Tibial artery (tissue), 4 donors: ENCODE data around the gene ERGIC1.

Experiments
- DNase-seq, 2 donors: peaks; one replicate each; pipeline ENCODE4 v3.0.0-alpha.2; 2019
- H3K27ac ChIP-seq, 2 donors: fragments of 200-600 bp; sonication (generic) in 1 of 2; 1 replicate in 1 of 2; 2 replicates in 1 of 2; pipeline ENCODE4 v1.5.1; 2018 to 2019; ENCODE audit warnings: mild to moderate bottlenecking in 1 of 2
- H3K27me3 ChIP-seq, 2 donors: fragments of 200-600 bp; sonication (generic) in 1 of 2; one replicate each; pipeline versions ENCODE4 v1.5.1 to v1.6.0; 2016 to 2019
- H3K36me3 ChIP-seq, 3 donors: fragments of 200-600 bp; sonication (generic) in 2 of 3; one replicate each; pipeline ENCODE4 v1.5.1; 2016 to 2019; ENCODE audit warnings: mild to moderate bottlenecking in 2 of 3
- H3K4me1 ChIP-seq, 4 donors: fragments of 200-600 bp; sonication (generic) in 2 of 4; 1 replicate in 3 of 4; 2 replicates in 1 of 4; pipeline ENCODE4 v1.5.1; 2016 to 2019
- H3K4me3 ChIP-seq, 2 donors: fragments of 200-600 bp; sonication (generic) in 1 of 2; 1 replicate in 1 of 2; 2 replicates in 1 of 2; pipeline ENCODE4 v1.5.1; 2018 to 2019; ENCODE audit warnings: mild to moderate bottlenecking in 2 of 2
- H3K9me3 ChIP-seq, 3 donors: fragments of 200-600 bp; sonication (generic) in 1 of 3; one replicate each; pipeline ENCODE4 v1.5.1; 2016 to 2019
- CTCF ChIP-seq, 2 experiments: fragments of 200-600 bp in 1 of 2; fragments of 450-650 bp in 1 of 2; IDR thresholded peaks; one replicate each; pipeline ENCODE4 v1.5.1; 2017 to 2019; ENCODE audit warnings: antibody characterized with exemption in 2 of 2, mild to moderate bottlenecking in 1 of 2, moderate library complexity in 1 of 2
- intact Hi-C: fragments of 100-400 bp; cut with DNase I; formaldehyde crosslinking; loops from one replicate; pipeline ENCODE4 v1.15.0; 2023; ENCODE audit warnings: low total_unique reads

Gene ERGIC1

GRCh38 chr5:172886476-172886875 lies 52.4 kb downstream of the ERGIC1 start:
- no peak for DNase-seq
- peaks cover 0 to 4% (median 0%) of the 10 kb centered on the region in 3 donors for H3K9me3 ChIP-seq
- peak overlapping the region; percentile 58 to 96 for H3K27ac ChIP-seq
- H3K4me1 ChIP-seq, result peaks cover 0 to 87% (median 31%) of the 10 kb centered on the region in 4 donors
- intact Hi-C loops, result no loop called here
- peaks cover 6 to 27% (median 16%) of the 10 kb centered on the region in 3 donors for H3K36me3 ChIP-seq
- no peaks in the 10 kb centered on the region for H3K27me3 ChIP-seq
- no peak for TF ChIP-seq CTCF (IDR thresholded peaks at IDR 0.05)
- no peak overlapping the region for H3K4me3 ChIP-seq

- peaks cover 0 to 85% (median 30%) of the 10 kb centered on the region in 4 donors for H3K4me1 ChIP-seq
- TF ChIP-seq CTCF (IDR thresholded peaks at IDR 0.05), result no peak
- intact Hi-C loops, result no loop called here
- H3K4me3 ChIP-seq, result no peak overlapping the region
- H3K27ac ChIP-seq, result peak overlapping the region; percentile 58 to 96
- H3K36me3 ChIP-seq, result peaks cover 6 to 27% (median 16%) of the 10 kb centered on the region in 3 donors
- peak; percentile 75 to 83 for DNase-seq
- H3K27me3 ChIP-seq, result no peaks in the 10 kb centered on the region
- peaks cover 0 to 4% (median 0%) of the 10 kb centered on the region in 3 donors for H3K9me3 ChIP-seq
These were observed 53.0 kb downstream of the ERGIC1 start for GRCh38 chr5:172886974-172887501.

- Histone ChIP-seq H3K27ac (peak overlapping the region; percentile 58 to 96), H3K27me3 (no peaks in the 10 kb centered on the region), H3K4me3 (no peak overlapping the region), H3K4me1 (peaks cover 0 to 85% (median 35%) of the 10 kb centered on the region in 4 donors), H3K36me3 (peaks cover 6 to 27% (median 16%) of the 10 kb centered on the region in 3 donors), H3K9me3 (peaks cover 0 to 4% (median 0%) of the 10 kb centered on the region in 3 donors)
- DNase-seq, result no peak
- intact Hi-C loops, result no loop called here
- no peak for TF ChIP-seq CTCF (IDR thresholded peaks at IDR 0.05)
These were observed 53.6 kb downstream of the ERGIC1 start for GRCh38 chr5:172887692-172888091.

GRCh38 chr5:172890659-172891058 lies 56.6 kb downstream of the ERGIC1 start:
- H3K4me1 ChIP-seq, result peaks cover 0 to 75% (median 39%) of the 10 kb centered on the region in 4 donors
- H3K36me3 ChIP-seq, result peaks cover 6 to 22% (median 9%) of the 10 kb centered on the region in 3 donors

GRCh38 chr5:172891716-172892421 lies 57.8 kb downstream of the ERGIC1 start:
- peak; percentile 91 to 96 for DNase-seq
- intact Hi-C loops, result no loop called here
- peaks cover 0 to 70% (median 36%) of the 10 kb centered on the region in 4 donors for H3K4me1 ChIP-seq
- TF ChIP-seq CTCF (IDR thresholded peaks at IDR 0.05), result no peak
- H3K4me3 ChIP-seq, result no peak overlapping the region
- no peaks in the 10 kb centered on the region for H3K27me3 ChIP-seq
- H3K27ac ChIP-seq, result peak overlapping the region; percentile 86 to 96
- H3K9me3 ChIP-seq, result no peaks in the 10 kb centered on the region
- peaks cover 6 to 22% (median 9%) of the 10 kb centered on the region in 3 donors for H3K36me3 ChIP-seq

More at GRCh38 chr5:172890659-172891058, 56.6 kb downstream of the ERGIC1 start:
- no peak overlapping the region for H3K4me3 ChIP-seq
- no peaks in the 10 kb centered on the region for H3K9me3 ChIP-seq
- DNase-seq, result no peak
- H3K27ac ChIP-seq, result peak overlapping the region; percentile 86 to 96
- TF ChIP-seq CTCF (IDR thresholded peaks at IDR 0.05), result no peak
- no peaks in the 10 kb centered on the region for H3K27me3 ChIP-seq
- intact Hi-C loops, result no loop called here
